ENCODE data around the gene TPSAB1.
A peak's percentile ranks its signal among the peaks of the same experiment; 100 is the strongest.

Gene TPSAB1

GRCh38 chr16:1218061-1218929, 22.2 kb upstream of the TPSAB1 start:
- TF ChIP-seq CTCF (IDR thresholded peaks at IDR 0.05; ENCODE audit: poor library complexity, severe bottlenecking), result no peak
- Histone ChIP-seq H3K36me3 (ENCODE audit: low read depth) (no peaks in the 10 kb centered on the region), H3K9me3 (ENCODE audit: severe bottlenecking) (no peaks in the 10 kb centered on the region), H3K4me3 (ENCODE audit: severe bottlenecking) (no peak overlapping the region), H3K27ac (ENCODE audit: poor library complexity, severe bottlenecking) (no peak overlapping the region), H3K4me1 (ENCODE audit: insufficient read depth, poor library complexity, severe bottlenecking) (no peaks in the 10 kb centered on the region), H3K27me3 (ENCODE audit: insufficient read depth, poor library complexity, severe bottlenecking) (no peaks in the 10 kb centered on the region)
- no peak for ATAC-seq (ENCODE audit: low read depth)
- DNase-seq (ENCODE audit: low spot score), result no peak

- no peaks in the 10 kb centered on the region for H3K9me3 ChIP-seq (ENCODE audit: severe bottlenecking)
These were observed 21.4 kb upstream of the TPSAB1 start for GRCh38 chr16:1218930-1219611.

GRCh38 chr16:1220098-1220728, 20.3 kb upstream of the TPSAB1 start:
- Histone ChIP-seq H3K9me3 (ENCODE audit: severe bottlenecking) (no peaks in the 10 kb centered on the region), H3K4me3 (ENCODE audit: severe bottlenecking) (no peak overlapping the region), H3K4me1 (ENCODE audit: insufficient read depth, poor library complexity, severe bottlenecking) (no peaks in the 10 kb centered on the region), H3K27me3 (ENCODE audit: insufficient read depth, poor library complexity, severe bottlenecking) (no peaks in the 10 kb centered on the region), H3K36me3 (ENCODE audit: low read depth) (no peaks in the 10 kb centered on the region), H3K27ac (ENCODE audit: poor library complexity, severe bottlenecking) (no peak overlapping the region)
- no peak for TF ChIP-seq CTCF (IDR thresholded peaks at IDR 0.05; ENCODE audit: poor library complexity, severe bottlenecking)
- no peak for ATAC-seq (ENCODE audit: low read depth)
- DNase-seq (ENCODE audit: low spot score), result no peak

More at GRCh38 chr16:1218930-1219611, 21.4 kb upstream of the TPSAB1 start:
- no peak for DNase-seq (ENCODE audit: low spot score)
- Histone ChIP-seq H3K36me3 (ENCODE audit: low read depth) (no peaks in the 10 kb centered on the region), H3K4me1 (ENCODE audit: insufficient read depth, poor library complexity, severe bottlenecking) (no peaks in the 10 kb centered on the region), H3K27me3 (ENCODE audit: insufficient read depth, poor library complexity, severe bottlenecking) (no peaks in the 10 kb centered on the region), H3K27ac (ENCODE audit: poor library complexity, severe bottlenecking) (no peak overlapping the region), H3K4me3 (ENCODE audit: severe bottlenecking) (no peak overlapping the region)
- 0 out of 3 replicates have a peak, but pooled peaks have one; percentile 11 for ATAC-seq (ENCODE audit: low read depth)
- no peak for TF ChIP-seq CTCF (IDR thresholded peaks at IDR 0.05; ENCODE audit: poor library complexity, severe bottlenecking)

- H3K4me3 ChIP-seq (ENCODE audit: severe bottlenecking), result no peak overlapping the region
- TF ChIP-seq CTCF (IDR thresholded peaks at IDR 0.05; ENCODE audit: poor library complexity, severe bottlenecking), result no peak
- no peak for DNase-seq (ENCODE audit: low spot score)
- no peak for ATAC-seq (ENCODE audit: low read depth)
- H3K27me3 ChIP-seq (ENCODE audit: insufficient read depth, poor library complexity, severe bottlenecking), result no peaks in the 10 kb centered on the region
- H3K9me3 ChIP-seq (ENCODE audit: severe bottlenecking), result no peaks in the 10 kb centered on the region
- no peak overlapping the region for H3K27ac ChIP-seq (ENCODE audit: poor library complexity, severe bottlenecking)
- no peaks in the 10 kb centered on the region for H3K4me1 ChIP-seq (ENCODE audit: insufficient read depth, poor library complexity, severe bottlenecking)
- no peaks in the 10 kb centered on the region for H3K36me3 ChIP-seq (ENCODE audit: low read depth)
These were observed 19.5 kb upstream of the TPSAB1 start for GRCh38 chr16:1220841-1221627.
